Stimulated activated CD4-positive, alpha-beta T cell treated with anti-CD3 and anti-CD28 coated beads, Interleukin-4, amount 100 ng/mL, for 48 hours (primary cell): ENCODE measurements around the gene SLC13A4.
"Not testable (repeated sequence)": the region's sequence is repeated elsewhere in the genome, so short reads cannot be mapped to it uniquely, and the experiment has no call there.

Experiments used
- DNase-seq, 2 donors: peaks; one replicate each; pipeline ENCODE4 v3.0.0-alpha.2; 2020; ENCODE audit warnings: low read depth in 2 of 2

SLC13A4 gene

DNA sequence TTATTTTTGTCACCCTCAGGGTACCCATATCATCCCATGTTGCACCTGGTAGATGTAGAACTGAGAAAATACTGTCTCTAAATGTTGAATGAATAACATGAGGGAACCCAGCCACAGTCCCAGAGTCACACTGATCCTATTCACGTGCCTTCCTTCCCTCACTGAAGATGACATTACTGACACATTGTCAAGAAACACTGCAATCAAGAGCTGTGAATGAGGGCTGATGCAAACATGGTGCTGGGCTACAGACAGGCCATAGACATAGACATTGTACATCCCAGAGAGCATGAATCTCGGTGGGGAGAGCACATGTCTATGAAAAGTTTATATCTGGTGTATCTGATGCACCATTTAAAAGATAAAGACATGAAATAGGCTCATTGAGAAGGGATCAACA lies 9.8 kb downstream of the SLC13A4 start:
- no peak for DNase-seq

DNA sequence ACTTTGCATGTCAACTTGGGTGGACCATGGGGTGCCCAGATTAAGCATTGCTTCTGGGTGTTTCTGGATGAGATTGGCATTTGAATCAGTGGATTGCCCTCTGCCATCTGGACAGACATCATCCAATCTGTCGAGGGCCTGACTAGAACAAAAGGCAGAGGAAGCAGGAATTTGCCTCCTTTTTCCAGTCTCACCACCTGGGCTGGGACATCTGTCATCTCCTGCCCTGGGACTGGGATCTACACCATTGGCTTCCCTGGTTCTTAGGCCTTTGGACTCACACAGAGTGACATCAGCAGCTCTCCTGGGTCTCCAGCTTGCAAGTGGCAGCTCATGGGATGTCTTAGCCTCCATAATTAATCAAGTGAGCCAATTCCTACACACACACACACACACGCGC lies 10.3 kb downstream of the SLC13A4 start:
- no peak for DNase-seq

DNA sequence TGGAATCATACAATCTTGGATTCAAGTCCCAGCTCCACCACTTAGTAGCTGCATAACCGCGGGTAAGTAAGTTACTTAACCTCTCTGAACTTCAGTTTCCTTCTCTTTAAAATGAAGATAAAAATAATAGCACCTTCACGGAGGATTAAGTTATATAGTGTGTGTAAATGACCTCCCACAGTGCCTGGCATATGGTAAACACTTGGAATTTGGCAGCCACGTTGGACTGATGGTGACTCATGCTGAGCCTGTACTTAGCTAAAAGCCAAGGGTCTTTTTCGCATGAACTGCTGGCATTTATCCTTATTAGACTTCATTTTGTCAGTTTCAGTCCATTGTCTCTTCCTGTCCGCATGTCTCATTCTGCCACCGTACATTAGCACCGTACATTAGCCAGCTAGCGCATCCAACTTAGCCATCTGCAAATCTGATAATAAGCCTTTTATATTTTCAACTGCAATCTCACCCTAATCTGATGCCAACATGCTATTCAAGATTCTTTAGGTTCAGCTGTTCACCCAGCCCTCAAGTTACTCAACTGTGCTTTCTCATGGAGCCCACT lies 11.2 kb downstream of the SLC13A4 start:
- no peak for DNase-seq

DNA sequence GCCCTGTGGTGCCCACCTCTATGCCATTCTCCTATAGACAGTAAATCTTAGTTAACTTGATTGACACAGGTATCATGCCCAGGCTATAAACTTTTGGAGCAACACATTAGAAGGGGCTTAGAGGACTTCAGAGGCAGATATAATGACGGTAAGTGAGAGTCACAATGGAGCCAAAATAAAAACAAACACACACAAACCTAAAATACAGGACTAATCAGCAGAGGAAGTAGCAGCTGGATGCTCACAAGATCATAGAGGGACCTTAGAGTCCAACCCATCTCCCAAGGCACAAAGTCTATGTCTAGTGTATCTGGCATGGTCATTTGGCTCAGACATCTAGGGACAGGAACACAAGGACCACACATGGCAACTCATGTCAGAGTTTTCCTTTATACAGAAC lies 12.3 kb downstream of the SLC13A4 start:
- DNase-seq: no peak

DNA sequence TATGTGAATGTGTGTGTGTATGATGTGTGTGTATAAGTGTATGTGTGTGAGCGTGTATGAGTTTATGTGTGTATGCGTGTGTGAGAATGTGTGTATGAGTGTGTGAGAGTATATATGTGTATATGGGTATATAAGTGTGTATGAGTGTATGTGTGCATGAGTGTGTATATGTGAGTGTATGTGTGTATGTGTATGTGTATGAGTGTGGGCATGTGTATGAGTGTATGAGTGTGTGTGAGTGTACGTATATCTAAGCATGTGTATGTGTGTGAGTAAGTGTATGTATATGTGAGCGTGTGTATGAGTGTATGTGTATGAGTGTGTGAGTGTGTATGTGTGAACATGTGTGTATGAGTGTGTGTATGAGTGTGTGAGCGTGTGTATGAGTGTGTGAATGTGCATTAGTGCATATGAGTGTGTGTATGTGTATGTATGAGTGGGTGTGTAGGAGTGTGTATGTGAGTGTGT lies 12.9 kb downstream of the SLC13A4 start:
- DNase-seq: no peak

DNA sequence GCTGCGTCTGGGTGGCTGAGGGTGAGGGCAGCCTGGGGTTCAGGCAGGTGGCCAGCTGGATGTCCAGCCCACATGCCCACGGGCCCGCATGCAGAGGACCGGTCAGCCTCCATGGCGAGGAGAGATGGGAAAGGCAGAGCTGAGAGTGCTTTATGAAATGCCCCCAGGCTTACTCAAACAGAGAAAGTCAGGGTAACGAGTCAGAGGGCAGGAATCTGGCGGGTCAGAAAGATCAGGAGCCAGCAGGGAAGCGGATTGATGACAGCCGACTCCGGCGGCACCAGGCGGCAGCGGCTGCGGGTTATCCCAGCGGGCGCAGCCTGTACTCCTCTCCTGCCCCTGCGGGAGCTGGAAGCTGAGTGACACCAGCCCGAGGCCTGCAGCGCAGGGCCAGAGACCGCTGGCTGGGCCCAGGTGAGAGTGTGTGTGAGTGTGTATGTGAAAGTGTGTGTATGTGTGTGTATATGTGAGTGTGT lies 13.4 kb downstream of the SLC13A4 start:
- no peak for DNase-seq

DNA sequence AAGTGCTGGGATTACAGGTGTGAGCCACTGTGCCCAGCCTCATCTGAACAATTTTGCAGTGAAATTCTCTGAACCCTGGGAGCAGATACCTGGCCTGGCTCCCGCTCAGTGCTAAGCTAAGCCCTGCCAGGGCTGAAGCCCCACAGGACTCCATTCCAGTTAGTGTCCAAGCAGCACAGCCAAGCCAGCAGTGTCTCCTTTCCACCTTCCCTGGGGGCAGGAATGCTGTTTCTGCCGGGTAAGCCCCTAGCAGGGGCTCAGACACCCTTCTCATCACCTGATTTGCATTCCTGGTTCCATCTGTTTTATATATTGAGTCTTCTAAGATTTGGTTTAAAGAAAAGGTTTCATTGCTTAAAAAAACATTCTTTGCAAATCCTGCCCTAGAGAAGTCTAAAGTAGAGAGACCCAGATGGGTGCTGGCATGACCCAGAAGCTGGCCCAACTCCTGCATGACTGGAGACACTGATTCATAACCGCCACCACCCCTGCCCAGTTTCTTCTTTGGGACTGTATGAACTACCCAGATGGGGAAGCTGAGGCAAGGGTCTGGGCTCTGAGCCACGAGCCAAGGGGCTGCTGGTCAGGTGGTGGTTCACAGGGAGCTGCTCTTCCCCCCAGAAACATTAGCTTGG lies 14.0 kb downstream of the SLC13A4 start:
- DNase-seq: no peak

DNA sequence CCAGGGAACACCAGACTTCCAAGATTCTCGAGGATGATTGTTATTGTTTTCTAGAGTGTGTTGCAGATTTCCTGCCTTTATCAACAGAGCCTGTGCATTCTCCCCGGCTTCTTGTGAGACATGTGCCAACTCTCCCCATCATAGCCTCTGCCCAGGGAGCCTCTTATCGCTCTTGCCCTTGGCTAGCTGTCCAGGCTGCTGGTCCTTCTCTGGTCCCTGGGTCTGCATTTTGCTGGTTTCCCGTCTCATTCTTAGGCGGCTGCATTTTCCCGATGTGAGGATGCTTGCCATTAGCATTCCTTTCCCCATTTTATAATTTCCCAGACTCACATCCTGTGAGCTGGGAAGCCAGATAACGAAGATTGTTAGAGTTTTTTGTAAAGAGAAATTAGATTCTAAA lies 15.2 kb downstream of the SLC13A4 start:
- DNase-seq: no peak

DNA sequence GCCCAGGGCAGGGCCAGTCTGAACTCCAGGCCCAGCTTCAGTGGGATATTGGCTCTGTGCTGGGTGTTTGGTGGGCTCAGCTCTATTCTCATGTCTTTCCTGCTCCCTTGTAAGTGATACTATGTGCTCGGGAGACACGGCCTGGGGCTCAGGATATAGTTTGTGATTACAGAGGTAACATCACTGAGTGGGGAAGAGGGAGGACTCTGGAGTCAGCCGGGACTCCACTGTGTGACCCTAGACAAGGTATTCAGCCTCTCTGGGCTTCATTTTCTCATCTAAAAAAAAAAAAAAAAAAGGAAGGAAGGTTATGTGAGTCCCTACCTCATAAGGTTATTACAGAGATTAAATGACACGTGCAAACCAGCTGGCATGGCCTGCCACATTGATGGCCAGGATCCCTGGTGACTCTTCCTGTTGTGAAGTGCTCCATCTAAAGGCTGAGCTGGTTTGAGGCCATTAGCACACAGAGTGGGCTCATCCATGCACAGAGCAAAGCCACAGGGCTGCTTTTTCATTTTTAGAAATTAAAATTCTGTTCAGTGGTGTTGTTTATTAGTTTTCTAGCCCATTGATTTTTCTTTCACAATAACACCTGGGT lies 15.7 kb downstream of the SLC13A4 start:
- DNase-seq: no peak

DNA sequence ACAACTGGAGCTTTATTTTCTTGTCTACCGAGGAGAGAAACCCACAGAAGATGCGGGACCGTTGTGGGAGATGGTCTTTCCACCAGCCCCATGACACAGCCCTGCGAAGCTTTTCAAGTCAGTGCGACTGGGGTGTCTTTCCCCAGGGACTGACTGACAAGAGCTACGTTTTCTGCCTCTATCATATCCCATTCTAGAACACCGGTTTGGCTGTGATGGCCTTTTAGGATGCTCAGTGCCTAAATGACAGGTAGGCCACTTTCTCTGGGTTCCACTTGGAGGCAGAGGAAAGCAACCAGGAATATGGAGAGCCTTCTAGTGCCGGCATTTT lies 16.9 kb downstream of the SLC13A4 start:
- DNase-seq: no peak

DNA sequence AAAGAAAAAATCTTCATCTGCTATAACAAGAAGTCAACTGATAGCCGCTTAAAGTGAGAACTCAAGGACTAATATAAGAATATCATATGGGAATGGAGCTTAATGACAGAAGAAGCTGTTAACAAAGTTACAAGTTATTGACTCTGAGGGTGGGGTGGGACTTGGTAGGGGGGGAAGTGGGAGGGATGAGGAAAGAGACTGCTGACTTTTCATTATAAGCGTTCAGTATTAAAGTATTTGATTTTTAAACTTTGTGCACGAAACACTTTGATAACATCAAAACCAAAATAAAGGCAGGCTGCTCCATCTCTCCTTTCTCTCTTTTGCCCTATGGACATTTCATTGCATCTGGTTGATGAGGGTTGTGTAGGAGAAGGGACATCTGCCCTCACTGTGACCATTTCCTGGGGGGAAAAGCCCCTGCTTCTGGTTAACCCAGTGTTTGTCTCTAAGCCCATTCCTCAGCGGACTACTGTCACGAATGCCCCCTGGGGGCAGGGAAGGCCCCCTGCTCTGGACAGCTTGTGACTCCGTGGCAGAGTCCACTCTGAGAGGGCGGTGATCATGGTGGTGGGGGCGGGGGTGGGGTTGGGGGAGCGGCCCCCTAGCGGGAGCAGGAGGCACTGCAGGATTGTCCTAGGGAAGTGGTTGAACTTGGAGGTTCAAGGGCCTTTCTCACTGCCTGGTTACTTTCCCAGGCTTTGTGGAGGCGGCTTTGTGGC lies 17.4 kb downstream of the SLC13A4 start:
- DNase-seq: peak in 1 of 2 donors; percentile 4

DNA sequence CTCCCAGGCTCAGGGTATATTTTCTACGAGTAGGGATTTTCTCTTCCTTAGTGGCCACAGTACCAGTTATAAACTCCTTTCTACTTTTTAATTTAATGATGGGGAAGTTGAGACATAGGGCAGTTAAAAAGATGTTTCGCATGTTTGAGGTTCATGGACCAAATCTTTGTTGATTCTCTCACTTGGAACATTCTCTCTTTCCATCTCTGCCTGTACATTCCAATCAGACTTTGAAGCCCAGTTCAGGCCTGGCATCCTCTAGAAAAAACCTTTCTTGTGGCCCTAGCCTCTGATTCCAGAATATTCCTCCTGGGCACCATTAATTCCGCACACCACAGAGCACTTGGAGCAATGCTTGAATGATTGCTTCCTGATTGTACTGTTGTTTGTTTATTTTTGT lies 18.5 kb downstream of the SLC13A4 start:
- DNase-seq: no peak

DNA sequence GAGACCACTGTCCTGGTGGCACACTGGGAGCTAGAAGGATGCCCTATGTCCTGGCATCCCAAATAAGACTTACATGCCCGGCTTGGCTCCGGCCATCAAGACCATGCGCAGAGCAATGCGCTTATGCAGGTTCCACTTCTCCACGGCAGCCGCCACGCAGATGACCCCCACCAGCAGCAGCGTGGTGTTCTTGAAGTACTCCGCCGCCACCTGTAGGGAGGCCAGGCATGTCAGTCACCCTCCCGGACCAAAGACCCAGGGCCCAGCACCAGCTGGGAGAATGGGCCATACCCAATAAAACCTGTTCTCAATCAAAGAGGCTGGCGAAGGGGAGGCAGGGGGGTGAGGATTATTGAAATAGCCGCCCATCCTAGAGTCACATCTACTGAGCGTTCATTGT lies 19.9 kb downstream of the SLC13A4 start:
- DNase-seq: no peak

DNA sequence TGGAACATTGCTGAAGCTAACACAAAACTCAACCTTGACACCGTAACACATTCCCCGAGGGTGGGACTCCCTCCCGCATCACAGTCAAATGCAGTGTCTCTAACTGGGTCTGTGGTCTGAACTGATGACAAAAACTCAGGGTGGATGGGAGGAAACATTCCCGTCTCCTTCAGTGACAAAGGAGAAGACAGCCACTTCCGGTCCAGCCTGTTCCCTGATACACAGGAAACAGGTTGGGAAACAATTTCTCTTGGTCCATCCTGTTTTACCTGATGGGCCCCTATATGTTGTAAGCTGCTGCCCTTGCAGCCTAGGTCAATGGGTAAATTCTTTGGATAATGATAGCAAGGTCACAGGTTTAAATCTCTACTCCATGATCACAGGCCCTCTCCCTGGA lies 20.4 kb downstream of the SLC13A4 start:
- DNase-seq: no peak

DNA sequence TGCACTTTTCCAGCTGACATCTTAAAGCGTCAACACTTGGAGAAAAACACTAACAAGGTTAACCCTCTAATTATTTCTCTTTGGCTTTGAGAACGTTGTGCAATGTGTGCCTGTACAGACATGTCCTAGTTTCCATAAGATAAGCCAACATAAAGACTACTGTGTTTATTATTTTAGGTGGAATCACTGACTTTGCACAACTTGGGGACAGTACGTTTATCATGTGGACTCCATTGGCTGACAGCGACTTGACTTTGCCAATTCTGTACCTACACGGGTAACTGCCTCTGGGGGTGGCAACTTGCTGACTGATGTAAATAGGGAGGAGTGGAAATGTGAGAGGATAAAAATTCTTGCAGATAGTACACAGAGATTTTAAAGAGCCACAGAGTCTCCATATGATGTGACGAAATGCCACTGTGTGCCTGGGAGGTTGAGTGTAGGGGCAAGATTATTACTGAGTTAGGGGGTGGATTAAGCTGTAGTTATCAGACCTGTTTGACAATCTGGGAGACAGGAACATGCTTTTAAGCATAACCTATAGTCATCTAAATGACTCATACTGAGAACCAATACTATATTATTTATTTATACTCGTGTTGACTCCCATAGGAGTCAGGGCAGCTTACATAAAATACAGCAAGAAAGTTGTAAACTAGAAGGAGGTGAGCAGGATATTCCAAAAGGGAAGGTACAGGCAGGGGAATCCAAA lies 21.0 kb downstream of the SLC13A4 start:
- DNase-seq: no peak

DNA sequence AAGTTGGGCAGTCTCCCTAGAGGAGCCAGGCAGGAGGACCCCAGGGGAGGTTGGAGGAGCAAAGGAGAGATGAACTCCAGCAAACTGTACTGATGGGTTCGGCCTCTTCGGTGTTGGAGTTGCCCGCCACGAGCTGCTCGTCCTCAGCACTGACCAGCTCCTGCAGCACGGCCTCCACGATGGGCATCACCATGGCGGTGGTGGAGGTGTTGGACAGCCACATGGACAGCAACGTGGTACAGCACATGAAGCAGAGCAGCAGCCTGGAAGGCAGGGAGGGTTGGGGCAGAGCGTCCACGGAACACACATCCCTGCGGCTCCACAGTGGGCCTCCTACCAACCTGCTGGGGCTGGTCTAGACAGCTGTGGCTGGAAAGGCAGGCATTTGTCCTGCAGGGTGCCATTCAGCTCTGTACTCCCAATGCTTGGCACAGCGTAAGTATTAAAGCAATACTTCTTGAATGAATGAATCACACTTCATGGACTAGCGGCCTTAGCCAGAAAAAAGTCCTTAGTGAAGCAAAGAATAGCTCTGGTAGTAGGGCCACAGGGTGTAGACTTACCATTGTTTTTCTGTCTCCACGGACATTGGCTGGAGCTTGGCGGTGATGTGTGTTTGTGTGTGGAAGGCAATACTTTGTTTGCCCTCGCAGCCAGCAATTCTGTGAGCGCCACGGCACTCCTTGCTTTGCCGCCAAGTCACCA lies 21.8 kb downstream of the SLC13A4 start:
- no peak for DNase-seq

DNA sequence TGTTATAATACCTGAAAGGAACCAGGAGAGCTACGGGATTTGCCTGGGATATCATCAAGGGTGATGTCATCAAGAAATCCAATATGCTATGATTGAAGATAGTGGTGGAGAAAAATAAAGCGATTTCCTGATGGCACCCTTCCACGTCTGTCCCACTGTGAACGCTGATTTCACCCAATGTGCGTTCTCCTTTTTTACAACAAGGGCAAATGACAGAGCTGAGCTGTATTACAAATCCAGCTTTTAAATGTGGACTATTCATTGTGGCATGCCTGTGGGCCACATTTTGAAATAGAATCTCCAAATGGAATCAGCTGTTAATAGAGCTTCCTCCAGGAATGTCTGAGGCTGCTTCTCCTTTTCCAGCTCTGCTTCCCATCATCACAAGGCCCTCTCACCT lies 23.3 kb downstream of the SLC13A4 start:
- no peak for DNase-seq

DNA sequence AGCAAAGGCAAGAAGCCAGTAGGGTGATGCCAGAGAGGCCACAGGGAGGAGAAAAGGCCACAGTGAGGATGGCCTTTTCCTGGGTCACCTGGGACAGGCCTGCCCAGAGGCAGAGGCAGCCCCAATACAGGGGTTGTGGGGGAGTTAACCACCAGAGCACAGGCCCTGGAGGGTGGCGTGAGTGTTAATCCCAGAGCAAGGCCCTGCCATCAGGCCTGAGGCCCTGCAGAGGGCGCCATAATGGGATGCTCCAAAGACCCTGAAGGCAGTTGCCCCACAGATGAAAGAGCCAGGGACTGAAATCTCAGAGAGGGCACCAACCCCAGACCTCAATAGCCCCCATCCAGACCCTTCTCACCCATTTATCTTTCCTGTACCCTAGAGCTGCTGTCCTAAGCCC lies 23.9 kb downstream of the SLC13A4 start:
- DNase-seq: no peak

DNA sequence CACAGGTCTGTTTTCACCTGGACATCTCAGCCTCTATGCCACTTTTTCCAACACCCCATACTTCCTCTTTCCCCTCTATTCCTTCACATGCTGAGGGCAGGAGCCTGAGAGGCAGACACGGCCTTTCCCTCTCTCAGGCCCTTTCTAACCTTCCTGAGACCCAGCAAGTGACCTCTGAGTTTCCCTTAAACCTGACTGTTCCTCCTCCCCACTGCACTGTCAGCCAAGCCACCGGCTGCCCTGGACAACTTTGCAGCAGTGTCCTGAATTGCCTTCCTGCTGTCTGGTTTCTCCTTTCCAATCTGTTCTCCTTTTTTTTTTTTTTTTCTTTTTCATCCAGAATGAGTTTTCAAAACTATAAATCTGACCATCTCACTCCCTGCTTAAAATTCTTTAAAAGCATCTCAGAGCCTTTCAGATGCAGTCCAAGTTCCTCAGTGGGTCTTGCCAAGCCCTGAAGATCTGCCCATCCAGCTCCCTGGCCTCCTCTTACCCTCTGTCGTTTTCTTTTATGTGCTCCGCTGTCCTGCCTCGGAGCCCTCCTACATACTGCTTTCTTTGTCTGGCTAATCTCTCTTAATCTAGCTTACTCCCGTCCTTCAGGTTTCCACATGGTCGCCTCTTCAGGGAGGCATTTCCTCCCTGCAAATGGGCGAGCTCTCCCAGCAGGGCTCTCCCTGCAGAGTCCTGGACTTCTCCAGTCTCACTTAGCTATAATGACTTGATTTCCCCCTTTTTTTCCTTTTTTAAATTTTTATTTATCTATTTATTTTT lies 30.5 kb downstream of the SLC13A4 start:
- no peak for DNase-seq

DNA sequence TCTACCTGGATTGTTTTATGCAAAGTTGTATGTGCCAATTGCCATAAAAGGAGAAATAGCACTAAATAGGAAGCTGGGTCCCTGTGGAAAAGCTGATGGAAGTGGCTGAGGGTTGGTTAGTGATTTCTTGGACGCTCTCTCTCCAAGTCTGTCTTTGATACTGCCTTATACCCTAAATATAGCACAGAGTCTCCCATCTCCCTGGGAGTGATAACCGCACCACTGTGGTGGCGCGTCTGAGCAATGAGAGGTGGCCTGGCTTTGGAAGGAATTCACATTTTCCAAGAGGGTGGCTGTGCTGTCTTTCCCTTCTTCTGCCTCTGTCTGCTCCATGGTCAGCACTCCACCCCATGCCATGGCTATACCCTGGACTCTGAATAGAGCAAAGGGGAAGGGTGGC lies 34.4 kb downstream of the SLC13A4 start:
- DNase-seq: no peak

DNA sequence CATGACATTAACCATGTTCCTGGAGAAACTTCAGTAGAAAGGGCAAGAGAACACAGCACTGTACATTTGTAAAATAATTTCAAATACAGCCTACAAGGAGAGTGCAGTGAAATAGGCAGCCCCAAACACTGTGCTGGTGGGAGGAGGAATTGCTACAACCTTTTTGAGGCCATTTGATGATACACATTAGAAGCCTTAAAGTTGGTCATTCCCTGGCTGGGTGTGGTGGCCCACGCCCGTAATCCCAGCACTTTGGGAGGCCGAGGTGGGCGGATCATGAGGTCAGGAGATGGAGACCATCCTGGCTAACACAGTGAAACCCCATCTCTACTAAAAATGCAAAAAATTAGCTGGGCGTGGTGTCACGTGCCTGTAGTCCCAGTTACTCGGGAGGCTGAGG lies 35.4 kb downstream of the SLC13A4 start:
- not testable (repeated sequence) for DNase-seq
